Endothelial cell (in vitro differentiated cells): ENCODE data around the gene USP34. TPM values are rescaled to one million over a fixed set of nuclear protein-coding genes. Genes with fewer than 3 reads are reported as not detected.

Experiments used
- DNase-seq: peaks from one replicate; pipeline ENCODE4 v3.0.0; 2021; ENCODE audit warnings: low spot score
- H3K27ac Mint-ChIP-seq: one replicate; pipeline ENCODE4 v1.8.0; 2021; ENCODE audit warnings: mixed read lengths, inconsistent platforms; ENCODE audit not compliant: unreplicated experiment
- H3K27me3 Mint-ChIP-seq: one replicate; pipeline ENCODE4 v1.8.0; 2021; ENCODE audit warnings: mild to moderate bottlenecking, moderate library complexity, mixed read lengths, inconsistent platforms; ENCODE audit not compliant: unreplicated experiment
- H3K36me3 Mint-ChIP-seq: one replicate; pipeline ENCODE4 v1.8.0; 2021; ENCODE audit warnings: mild to moderate bottlenecking, low read depth, mixed read lengths, inconsistent platforms; ENCODE audit not compliant: unreplicated experiment
- H3K4me1 Mint-ChIP-seq: one replicate; pipeline ENCODE4 v1.8.0; 2021; ENCODE audit warnings: mild to moderate bottlenecking, mixed read lengths, inconsistent platforms; ENCODE audit not compliant: unreplicated experiment
- H3K4me3 Mint-ChIP-seq: one replicate; pipeline ENCODE4 v1.8.0; 2021; ENCODE audit warnings: mild to moderate bottlenecking, mixed read lengths, inconsistent platforms; ENCODE audit not compliant: unreplicated experiment
- H3K9me3 Mint-ChIP-seq: one replicate; pipeline ENCODE4 v1.8.0; 2021; ENCODE audit warnings: mixed read lengths, inconsistent platforms; ENCODE audit not compliant: unreplicated experiment
- total RNA-seq: library from RNA; stranded (reverse); fragmentation: NEBNext Ultra II Directional; extraction: Animal tissue kit (Norgen Biotek cat#: 25700); gene quantifications from one replicate; pipeline ENCODE4 v1.2.1, GENCODE V29; 2021; ENCODE audit not compliant: unreplicated experiment
- TF ChIP-seq, protein P1 (sequence below): fragments of 200-600 bp; sonication (generic); IDR thresholded peaks from one replicate; pipeline ENCODE4 v1.5.0; 2021; ENCODE audit warnings: antibody characterized with exemption; ENCODE audit not compliant: unreplicated experiment

The USP34 gene
- total RNA-seq, 1 donor from 2014 or later: 97.4 TPM

DNA sequence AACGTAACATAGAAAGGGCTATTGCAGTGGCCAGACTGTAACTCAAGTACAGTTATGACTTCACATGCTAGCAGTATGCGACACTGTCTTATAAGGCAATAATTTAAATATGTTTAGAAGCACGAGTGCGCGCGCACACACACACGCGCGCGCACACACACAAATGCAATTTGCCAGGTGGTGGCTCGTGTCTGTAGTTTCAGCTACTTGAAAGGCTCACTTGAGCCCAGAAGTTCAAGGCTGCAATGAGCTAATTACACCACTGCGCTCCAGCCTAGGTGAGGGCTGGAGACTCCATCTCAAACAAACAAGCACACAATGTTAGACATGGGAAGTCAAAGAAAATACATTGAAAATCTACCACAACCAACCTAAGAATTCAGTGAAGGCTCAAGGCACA, 103.7 kb downstream of the USP34 start:
- no peak overlapping the region for H3K4me3 Mint-ChIP-seq
- no peak for DNase-seq
- no peaks in the 10 kb centered on the region for H3K4me1 Mint-ChIP-seq
- no peaks in the 10 kb centered on the region for H3K27me3 Mint-ChIP-seq
- TF ChIP-seq, protein P1, sequence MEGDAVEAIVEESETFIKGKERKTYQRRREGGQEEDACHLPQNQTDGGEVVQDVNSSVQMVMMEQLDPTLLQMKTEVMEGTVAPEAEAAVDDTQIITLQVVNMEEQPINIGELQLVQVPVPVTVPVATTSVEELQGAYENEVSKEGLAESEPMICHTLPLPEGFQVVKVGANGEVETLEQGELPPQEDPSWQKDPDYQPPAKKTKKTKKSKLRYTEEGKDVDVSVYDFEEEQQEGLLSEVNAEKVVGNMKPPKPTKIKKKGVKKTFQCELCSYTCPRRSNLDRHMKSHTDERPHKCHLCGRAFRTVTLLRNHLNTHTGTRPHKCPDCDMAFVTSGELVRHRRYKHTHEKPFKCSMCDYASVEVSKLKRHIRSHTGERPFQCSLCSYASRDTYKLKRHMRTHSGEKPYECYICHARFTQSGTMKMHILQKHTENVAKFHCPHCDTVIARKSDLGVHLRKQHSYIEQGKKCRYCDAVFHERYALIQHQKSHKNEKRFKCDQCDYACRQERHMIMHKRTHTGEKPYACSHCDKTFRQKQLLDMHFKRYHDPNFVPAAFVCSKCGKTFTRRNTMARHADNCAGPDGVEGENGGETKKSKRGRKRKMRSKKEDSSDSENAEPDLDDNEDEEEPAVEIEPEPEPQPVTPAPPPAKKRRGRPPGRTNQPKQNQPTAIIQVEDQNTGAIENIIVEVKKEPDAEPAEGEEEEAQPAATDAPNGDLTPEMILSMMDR: no peak
- no peak overlapping the region for H3K27ac Mint-ChIP-seq
- H3K36me3 Mint-ChIP-seq: peaks cover 4% of the 10 kb centered on the region
- no peaks in the 10 kb centered on the region for H3K9me3 Mint-ChIP-seq

GRCh38 chr2:61363580-61363979, 107.3 kb downstream of the USP34 start:
- no peak for DNase-seq
- no peaks in the 10 kb centered on the region for H3K9me3 Mint-ChIP-seq
- H3K36me3 Mint-ChIP-seq: no peaks in the 10 kb centered on the region

DNA sequence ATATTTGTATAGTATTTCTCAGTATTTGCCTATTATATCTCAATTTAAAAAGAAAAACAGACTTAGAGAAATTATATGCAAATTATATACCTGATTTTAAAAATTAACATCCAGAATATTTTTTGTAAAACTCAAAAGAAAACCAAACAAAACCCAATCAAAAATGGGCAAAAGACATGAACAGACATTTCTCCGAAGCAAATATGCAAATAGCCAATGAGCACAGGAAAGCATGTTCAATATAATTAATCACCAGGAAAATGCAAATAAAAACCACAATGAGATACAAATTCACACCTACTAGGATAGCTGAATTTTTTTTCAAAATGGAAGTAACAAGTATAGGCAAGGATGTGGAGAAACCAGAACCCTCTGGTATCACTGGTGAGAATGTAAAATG, 108.0 kb downstream of the USP34 start:
- Mint-ChIP-seq H3K4me1 (no peaks in the 10 kb centered on the region), H3K27me3 (no peaks in the 10 kb centered on the region), H3K4me3 (no peak overlapping the region), H3K36me3 (no peaks in the 10 kb centered on the region), H3K9me3 (no peaks in the 10 kb centered on the region), H3K27ac (no peak overlapping the region)
- no peak for DNase-seq
- TF ChIP-seq, protein P1: no peak

More at GRCh38 chr2:61363580-61363979, 107.3 kb downstream of the USP34 start:
- H3K27me3 Mint-ChIP-seq: no peaks in the 10 kb centered on the region
- TF ChIP-seq, protein P1: no peak
- no peak overlapping the region for H3K27ac Mint-ChIP-seq
- no peaks in the 10 kb centered on the region for H3K4me1 Mint-ChIP-seq
- H3K4me3 Mint-ChIP-seq: no peak overlapping the region

DNA sequence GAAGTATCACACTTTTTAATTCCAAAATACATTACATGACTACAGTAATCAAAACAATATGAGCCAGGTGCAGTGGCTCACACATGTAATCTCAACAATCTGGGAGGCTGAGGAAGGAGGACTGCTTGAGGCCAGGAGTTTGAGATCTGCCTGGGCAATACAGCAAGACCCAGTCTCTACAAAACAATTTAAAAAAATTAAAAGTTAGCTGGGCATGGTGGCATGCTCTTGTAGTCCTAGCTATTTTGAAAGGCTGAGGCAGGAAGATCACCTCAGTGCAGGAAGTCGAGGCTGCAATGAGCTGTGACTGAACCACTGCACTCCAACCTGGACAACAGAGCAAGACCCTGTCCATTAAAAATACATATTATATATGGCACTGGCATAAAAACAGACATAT, 109.8 kb downstream of the USP34 start:
- TF ChIP-seq, protein P1: no peak
- no peak overlapping the region for H3K27ac Mint-ChIP-seq
- no peaks in the 10 kb centered on the region for H3K36me3 Mint-ChIP-seq
- no peaks in the 10 kb centered on the region for H3K27me3 Mint-ChIP-seq
- H3K4me3 Mint-ChIP-seq: no peak overlapping the region
- H3K9me3 Mint-ChIP-seq: no peaks in the 10 kb centered on the region
- H3K4me1 Mint-ChIP-seq: no peaks in the 10 kb centered on the region
- no peak for DNase-seq

DNA sequence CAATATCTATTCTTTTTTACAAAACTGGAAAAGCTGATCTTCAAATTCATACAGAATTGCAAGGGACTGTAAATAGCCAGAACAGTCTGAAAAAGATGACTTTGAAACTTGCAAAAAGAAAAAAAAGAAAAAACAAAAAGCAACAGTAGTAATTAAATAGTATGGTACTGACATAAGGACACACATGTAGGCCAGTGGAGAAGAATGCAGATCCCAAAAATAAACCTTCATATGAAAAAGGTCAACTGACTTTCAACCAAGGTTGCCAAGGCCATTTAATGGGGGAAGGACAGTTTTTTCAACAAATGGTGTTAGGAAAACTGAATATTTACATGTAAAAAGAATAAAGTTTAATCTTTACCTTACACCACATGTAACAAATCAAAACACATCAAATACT, 111.8 kb downstream of the USP34 start:
- no peaks in the 10 kb centered on the region for H3K9me3 Mint-ChIP-seq
- DNase-seq: no peak
- H3K27me3 Mint-ChIP-seq: no peaks in the 10 kb centered on the region
- no peak overlapping the region for H3K4me3 Mint-ChIP-seq
- H3K4me1 Mint-ChIP-seq: peaks cover 3% of the 10 kb centered on the region
- TF ChIP-seq, protein P1: no peak
- peaks cover 6% of the 10 kb centered on the region for H3K36me3 Mint-ChIP-seq
- no peak overlapping the region for H3K27ac Mint-ChIP-seq
